AG09309 (cell line): ENCODE measurements around the gene PPP2R1B.
A peak's percentile ranks its signal among the peaks of the same experiment; 100 is the strongest.

Experiments used
- DNase-seq: peaks from one replicate; pipeline ENCODE4 v3.0.0-alpha.2; 2010; ENCODE audit warnings: low read depth
- H3K4me3 ChIP-seq: 2 replicates; pipeline ENCODE4 v1.5.1; 2011; ENCODE audit warnings: mild to moderate bottlenecking, low read depth, low read length, moderate library complexity; ENCODE audit not compliant: control insufficient read depth
- TF ChIP-seq, protein P1 (sequence below): IDR thresholded peaks from 2 replicates; pipeline ENCODE4 v1.5.1; 2011; ENCODE audit warnings: mild to moderate bottlenecking, low read depth, low read length, inconsistent platforms; ENCODE audit not compliant: insufficient read depth, control insufficient read depth; ENCODE audit errors: missing control alignments

The PPP2R1B gene

DNA sequence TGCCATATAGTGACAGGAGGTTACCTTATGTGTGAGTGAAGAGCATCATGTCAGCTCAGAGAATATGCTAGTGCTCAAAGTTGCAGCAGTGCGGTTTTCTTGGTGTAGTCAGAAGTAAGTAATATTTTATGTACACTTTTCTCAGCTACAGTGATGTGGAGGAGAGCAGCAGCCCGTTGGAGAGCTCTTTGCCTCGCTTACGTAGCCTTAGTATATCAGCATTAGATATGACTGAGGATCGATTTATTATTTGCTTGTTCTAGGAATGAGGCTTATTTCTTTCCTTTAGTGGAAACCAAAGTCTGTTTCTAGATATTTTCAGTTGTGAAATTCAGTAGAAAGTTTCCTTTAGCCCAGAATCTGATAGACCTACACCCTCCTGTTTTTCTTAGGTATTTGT is 63.6 kb downstream of the PPP2R1B start:
- no peak for DNase-seq
- no peak overlapping the region for H3K4me3 ChIP-seq
- TF ChIP-seq, protein P1, sequence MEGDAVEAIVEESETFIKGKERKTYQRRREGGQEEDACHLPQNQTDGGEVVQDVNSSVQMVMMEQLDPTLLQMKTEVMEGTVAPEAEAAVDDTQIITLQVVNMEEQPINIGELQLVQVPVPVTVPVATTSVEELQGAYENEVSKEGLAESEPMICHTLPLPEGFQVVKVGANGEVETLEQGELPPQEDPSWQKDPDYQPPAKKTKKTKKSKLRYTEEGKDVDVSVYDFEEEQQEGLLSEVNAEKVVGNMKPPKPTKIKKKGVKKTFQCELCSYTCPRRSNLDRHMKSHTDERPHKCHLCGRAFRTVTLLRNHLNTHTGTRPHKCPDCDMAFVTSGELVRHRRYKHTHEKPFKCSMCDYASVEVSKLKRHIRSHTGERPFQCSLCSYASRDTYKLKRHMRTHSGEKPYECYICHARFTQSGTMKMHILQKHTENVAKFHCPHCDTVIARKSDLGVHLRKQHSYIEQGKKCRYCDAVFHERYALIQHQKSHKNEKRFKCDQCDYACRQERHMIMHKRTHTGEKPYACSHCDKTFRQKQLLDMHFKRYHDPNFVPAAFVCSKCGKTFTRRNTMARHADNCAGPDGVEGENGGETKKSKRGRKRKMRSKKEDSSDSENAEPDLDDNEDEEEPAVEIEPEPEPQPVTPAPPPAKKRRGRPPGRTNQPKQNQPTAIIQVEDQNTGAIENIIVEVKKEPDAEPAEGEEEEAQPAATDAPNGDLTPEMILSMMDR = no peak

GRCh38 chr11:111700162-111700561 is 66.0 kb downstream of the PPP2R1B start:
- DNase-seq = no peak
- TF ChIP-seq, protein P1 = no peak
- no peak overlapping the region for H3K4me3 ChIP-seq

- no peak overlapping the region for H3K4me3 ChIP-seq
- TF ChIP-seq, protein P1 = no peak
- DNase-seq = no peak
Observed at GRCh38 chr11:111699579-111700156, 66.5 kb downstream of the PPP2R1B start.

- H3K4me3 ChIP-seq = no peak overlapping the region
- DNase-seq = no peak
- TF ChIP-seq, protein P1 = no peak
Observed at GRCh38 chr11:111698852-111699559, 67.2 kb downstream of the PPP2R1B start.

GRCh38 chr11:111697933-111698371 is 68.2 kb downstream of the PPP2R1B start:
- no peak overlapping the region for H3K4me3 ChIP-seq
- TF ChIP-seq, protein P1 = no peak
- DNase-seq = no peak

GRCh38 chr11:111696556-111696955 is 69.6 kb downstream of the PPP2R1B start:
- TF ChIP-seq, protein P1 = no peak
- peak; percentile 29 for DNase-seq
- H3K4me3 ChIP-seq = no peak overlapping the region
